H9 (cell line): ENCODE measurements around the gene FMO2. TPM values are rescaled to one million over a fixed set of nuclear protein-coding genes. Genes with fewer than 3 reads are reported as not detected.

Experiments used
- DNase-seq: peaks from one replicate; pipeline ENCODE4 v3.0.0-alpha.2; 2017
- H2AFZ ChIP-seq: one replicate; pipeline ENCODE4 v1.6.1; 2013; ENCODE audit warnings: mild to moderate bottlenecking, low read length, control low read depth, moderate library complexity
- H2AK5ac ChIP-seq: 2 replicates; pipeline ENCODE4 v1.6.1; 2013; ENCODE audit warnings: low read length, control low read depth, mixed read lengths; ENCODE audit not compliant: insufficient read length
- H2BK120ac ChIP-seq: one replicate; pipeline ENCODE4 v1.6.1; 2013; ENCODE audit warnings: low read depth, mild to moderate bottlenecking, low read length, control low read depth, inconsistent platforms; ENCODE audit not compliant: poor library complexity, severe bottlenecking
- H2BK12ac ChIP-seq: 2 replicates; pipeline ENCODE4 v1.6.1; 2013; ENCODE audit warnings: low read length, control low read depth, mixed read lengths, low read depth; ENCODE audit not compliant: insufficient read length
- H2BK15ac ChIP-seq: 2 replicates; pipeline ENCODE4 v1.6.1; 2013; ENCODE audit warnings: low read depth, low read length, control low read depth
- H2BK20ac ChIP-seq: one replicate; pipeline ENCODE4 v1.6.1; 2013; ENCODE audit warnings: low read depth, mild to moderate bottlenecking, low read length, control low read depth, inconsistent platforms; ENCODE audit not compliant: poor library complexity, severe bottlenecking
- H2BK5ac ChIP-seq: 2 replicates; pipeline ENCODE4 v1.6.1; 2013; ENCODE audit warnings: low read length, control low read depth, mixed read lengths; ENCODE audit not compliant: insufficient read length
- H3K14ac ChIP-seq: 2 replicates; pipeline ENCODE4 v1.6.1; 2013; ENCODE audit warnings: low read length, control low read depth; ENCODE audit not compliant: insufficient read depth
- H3K18ac ChIP-seq: 2 replicates; pipeline ENCODE4 v1.6.1; 2013; ENCODE audit warnings: low read depth, mild to moderate bottlenecking, mixed read lengths, low read length, control low read depth; ENCODE audit not compliant: insufficient read length
- H3K23ac ChIP-seq: 2 replicates; pipeline ENCODE4 v1.6.1; 2013; ENCODE audit warnings: low read length, control low read depth, mixed read lengths, low read depth; ENCODE audit not compliant: insufficient read length
- H3K23me2 ChIP-seq: 2 replicates; pipeline ENCODE4 v1.6.1; 2013; ENCODE audit warnings: low read depth, mild to moderate bottlenecking, mixed read lengths, low read length, control low read depth; ENCODE audit not compliant: insufficient read length, poor library complexity, severe bottlenecking
- H3K27ac ChIP-seq: 2 replicates; pipeline ENCODE4 v1.5.1; 2013; ENCODE audit warnings: low read length, control low read depth, mixed read lengths, low read depth; ENCODE audit not compliant: insufficient read length
- H3K27me3 ChIP-seq: 2 replicates; pipeline ENCODE4 v1.6.1; 2013; ENCODE audit warnings: low read length, control low read depth, inconsistent platforms; ENCODE audit not compliant: insufficient read depth
- H3K4ac ChIP-seq: 2 replicates; pipeline ENCODE4 v1.6.1; 2013; ENCODE audit warnings: low read depth, mild to moderate bottlenecking, control low read depth, inconsistent platforms, low read length, moderate library complexity
- H3K4me1 ChIP-seq: 2 replicates; pipeline ENCODE4 v1.6.1; 2013; ENCODE audit warnings: low read length, control low read depth, inconsistent platforms; ENCODE audit not compliant: insufficient read depth
- H3K4me2 ChIP-seq: 2 replicates; pipeline ENCODE4 v1.6.1; 2013; ENCODE audit warnings: low read length, control low read depth, mixed read lengths; ENCODE audit not compliant: insufficient read length, insufficient read depth
- H3K56ac ChIP-seq: 2 replicates; pipeline ENCODE4 v1.6.1; 2013; ENCODE audit warnings: low read depth, mild to moderate bottlenecking, mixed read lengths, low read length, control low read depth; ENCODE audit not compliant: insufficient read length
- H3K79me1 ChIP-seq: 2 replicates; pipeline ENCODE4 v1.6.1; 2013; ENCODE audit warnings: low read depth, mild to moderate bottlenecking, moderate library complexity, low read length, control low read depth, inconsistent platforms; ENCODE audit not compliant: insufficient read depth, poor library complexity, severe bottlenecking
- H3K79me2 ChIP-seq: 2 replicates; pipeline ENCODE4 v1.6.1; 2013; ENCODE audit warnings: low read length, control low read depth, inconsistent platforms; ENCODE audit not compliant: insufficient read depth
- H3K9ac ChIP-seq: 2 replicates; pipeline ENCODE4 v1.6.1; 2013; ENCODE audit warnings: low read length, control low read depth, mixed read lengths; ENCODE audit not compliant: insufficient read length; ENCODE audit errors: extremely low read depth
- H3K9me3 ChIP-seq: one replicate; pipeline ENCODE4 v1.6.1; 2013; ENCODE audit warnings: low read depth, low read length, inconsistent platforms; ENCODE audit not compliant: control insufficient read depth
- H3T11ph ChIP-seq: one replicate; pipeline ENCODE4 v1.6.1; 2013; ENCODE audit warnings: mild to moderate bottlenecking, low read length, control low read depth, inconsistent platforms
- H4K20me1 ChIP-seq: one replicate; pipeline ENCODE4 v1.6.1; 2013; ENCODE audit not compliant: control insufficient read depth, insufficient read length, insufficient read depth
- H4K5ac ChIP-seq: 2 replicates; pipeline ENCODE4 v1.6.1; 2013; ENCODE audit warnings: low read depth, mild to moderate bottlenecking, mixed read lengths, low read length, control low read depth; ENCODE audit not compliant: insufficient read length
- H4K8ac ChIP-seq: replicated peaks from 2 replicates; pipeline ENCODE4 v1.6.1; 2013; ENCODE audit warnings: low read length, control low read depth, mixed read lengths, low read depth; ENCODE audit not compliant: insufficient read length
- H4K91ac ChIP-seq: 2 replicates; pipeline ENCODE4 v1.6.1; 2013; ENCODE audit warnings: low read depth, mild to moderate bottlenecking, moderate library complexity, mixed read lengths, low read length, control low read depth; ENCODE audit not compliant: insufficient read length
- H3K27ac Mint-ChIP-seq, 3 experiments: 2 replicates in 2 of 3; 3 replicates in 1 of 3; pipeline ENCODE4 v1.8.0; 2020 to 2021; ENCODE audit warnings: mixed read lengths in 3 of 3, mild to moderate bottlenecking in 1 of 3, moderate library complexity in 1 of 3
- H3K27me3 Mint-ChIP-seq: 2 replicates; pipeline ENCODE4 v1.8.0; 2021; ENCODE audit warnings: low read depth, mild to moderate bottlenecking, moderate library complexity, mixed read lengths
- H3K36me3 Mint-ChIP-seq, 3 experiments: 2 replicates in 2 of 3; 3 replicates in 1 of 3; pipeline ENCODE4 v1.8.0; 2020 to 2021; ENCODE audit warnings: low read depth in 3 of 3, mixed read lengths in 3 of 3; ENCODE audit not compliant: insufficient read depth in 1 of 3
- H3K4me1 Mint-ChIP-seq, 2 experiments: 2 replicates each; pipeline ENCODE4 v1.8.0; 2020; ENCODE audit warnings: mixed read lengths in 2 of 2
- H3K4me3 Mint-ChIP-seq, 2 experiments: 2 replicates in 1 of 2; 3 replicates in 1 of 2; pipeline ENCODE4 v1.8.0; 2020 to 2021; ENCODE audit warnings: mild to moderate bottlenecking in 2 of 2, mixed read lengths in 2 of 2, moderate library complexity in 1 of 2
- H3K9me3 Mint-ChIP-seq, 2 experiments: 2 replicates in 1 of 2; 3 replicates in 1 of 2; pipeline ENCODE4 v1.8.0; 2020; ENCODE audit warnings: mild to moderate bottlenecking in 2 of 2, mixed read lengths in 2 of 2, moderate library complexity in 1 of 2
- WGBS: extraction: QIAGEN DNeasy Blood & Tissue Kit; methylation state at CpG from one replicate; pipeline ENCODE4 v1.1.7; 2013; ENCODE audit warnings: missing lambda C conversion rate, low lambda C conversion rate, mixed read lengths; ENCODE audit not compliant: insufficient read length; ENCODE audit errors: extremely low coverage; 5-methylcytosine and 5-hydroxymethylcytosine counted together
- total RNA-seq: library from RNA; stranded (reverse); gene quantifications from 2 replicates; pipeline ENCODE4 v1.2.1, GENCODE V29; 2021
- TF ChIP-seq, protein P1 (sequence below): fragments of 200-600 bp; sonication (generic); conservative IDR thresholded peaks from 3 replicates; pipeline ENCODE4 v1.8.0; 2021; ENCODE audit warnings: antibody characterized with exemption, mild to moderate bottlenecking

FMO2 gene
- total RNA-seq, 1 experiment from 2014 or later = not detected

DNA sequence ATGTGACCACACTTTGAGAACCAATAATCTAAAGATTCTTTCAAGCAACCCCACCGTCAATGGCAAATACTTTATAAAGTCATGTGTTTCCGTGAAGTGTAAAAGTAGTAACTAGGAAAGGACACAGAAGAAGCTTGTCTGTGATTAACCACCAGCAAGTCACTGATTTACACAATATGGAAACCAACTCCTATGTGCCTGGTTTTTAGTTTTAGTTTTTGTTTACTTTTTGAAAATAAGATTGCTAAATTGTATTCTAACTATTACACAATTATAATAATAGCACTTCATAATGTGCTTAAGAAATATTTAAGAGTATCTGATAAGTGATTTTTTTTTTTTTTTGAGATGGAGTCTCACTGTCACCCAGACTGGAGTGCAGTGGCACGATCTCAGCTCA, 13.0 kb downstream of the FMO2 start:
- H2BK120ac ChIP-seq = no peak overlapping the region
- H2AK5ac ChIP-seq = no peak overlapping the region
- no peak overlapping the region for H2BK12ac ChIP-seq
- H3K27ac Mint-ChIP-seq = no peak overlapping the region
- H3K23me2 ChIP-seq = no peaks in the 10 kb centered on the region
- H3K4me2 ChIP-seq = no peak overlapping the region
- H3K27me3 Mint-ChIP-seq = no peaks in the 10 kb centered on the region
- DNase-seq = no peak
- no peak overlapping the region for H4K5ac ChIP-seq
- H3K9me3 ChIP-seq = no peaks in the 10 kb centered on the region
- TF ChIP-seq, protein P1, sequence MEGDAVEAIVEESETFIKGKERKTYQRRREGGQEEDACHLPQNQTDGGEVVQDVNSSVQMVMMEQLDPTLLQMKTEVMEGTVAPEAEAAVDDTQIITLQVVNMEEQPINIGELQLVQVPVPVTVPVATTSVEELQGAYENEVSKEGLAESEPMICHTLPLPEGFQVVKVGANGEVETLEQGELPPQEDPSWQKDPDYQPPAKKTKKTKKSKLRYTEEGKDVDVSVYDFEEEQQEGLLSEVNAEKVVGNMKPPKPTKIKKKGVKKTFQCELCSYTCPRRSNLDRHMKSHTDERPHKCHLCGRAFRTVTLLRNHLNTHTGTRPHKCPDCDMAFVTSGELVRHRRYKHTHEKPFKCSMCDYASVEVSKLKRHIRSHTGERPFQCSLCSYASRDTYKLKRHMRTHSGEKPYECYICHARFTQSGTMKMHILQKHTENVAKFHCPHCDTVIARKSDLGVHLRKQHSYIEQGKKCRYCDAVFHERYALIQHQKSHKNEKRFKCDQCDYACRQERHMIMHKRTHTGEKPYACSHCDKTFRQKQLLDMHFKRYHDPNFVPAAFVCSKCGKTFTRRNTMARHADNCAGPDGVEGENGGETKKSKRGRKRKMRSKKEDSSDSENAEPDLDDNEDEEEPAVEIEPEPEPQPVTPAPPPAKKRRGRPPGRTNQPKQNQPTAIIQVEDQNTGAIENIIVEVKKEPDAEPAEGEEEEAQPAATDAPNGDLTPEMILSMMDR = no peak
- H3K4me3 Mint-ChIP-seq = no peak overlapping the region; a peak in 1 of 5 replicates
- H3T11ph ChIP-seq = no peak overlapping the region
- H2BK20ac ChIP-seq = no peak overlapping the region
- no peak overlapping the region for H3K56ac ChIP-seq
- H3K4me1 Mint-ChIP-seq = peaks cover 6 to 8% of the 10 kb centered on the region in 2 experiments; a peak in 2 of 4 replicates
- WGBS = no CpG with 5 or more reads among the region's 3 CpGs
- H3K79me1 ChIP-seq = no peaks in the 10 kb centered on the region
- no peak overlapping the region for H2AFZ ChIP-seq
- H3K9me3 Mint-ChIP-seq = no peaks in the 10 kb centered on the region
- H3K18ac ChIP-seq = no peak overlapping the region
- H3K4me1 ChIP-seq = no peaks in the 10 kb centered on the region
- no peak overlapping the region for H4K91ac ChIP-seq
- no peak overlapping the region for H2BK15ac ChIP-seq
- no peak overlapping the region for H3K9ac ChIP-seq
- H3K27me3 ChIP-seq = no peaks in the 10 kb centered on the region
- no peaks in the 10 kb centered on the region for H3K79me2 ChIP-seq
- H3K23ac ChIP-seq = no peak overlapping the region
- H2BK5ac ChIP-seq = no peak overlapping the region
- H3K4ac ChIP-seq = no peak overlapping the region
- H3K27ac ChIP-seq = no peak overlapping the region
- no peaks in the 10 kb centered on the region for H4K20me1 ChIP-seq
- no peak overlapping the region for H3K14ac ChIP-seq
- H3K36me3 Mint-ChIP-seq = no peaks in the 10 kb centered on the region
- no peak overlapping the region for H4K8ac ChIP-seq
